ENCODE measurements around the gene CEP164. TPM values are rescaled to one million over a fixed set of nuclear protein-coding genes. Genes with fewer than 3 reads are reported as not detected.

The CEP164 gene
- total and polyA plus RNA-seq, 9 of the 15 experiments (the other 6 are each of a cell fraction or from before 2014, with no cell fraction given) = 2.1 to 16.5 (median 10.4) TPM

GRCh38 chr11:117282956-117283355 is 44.7 kb upstream of the CEP164 start (continued):
- TF ChIP-seq RBM17 (IDR thresholded peaks at IDR 0.05; ENCODE audit: borderline replicate concordance, low read depth, low read length) = no peak
- TF ChIP-seq DLX4 (CRISPR knock-in tag; IDR thresholded peaks at IDR 0.05) = no peak

GRCh38 chr11:117284053-117284452 is 43.6 kb upstream of the CEP164 start:
- POLR2A ChIA-PET = no interaction called here
- no TSS peak for BruUV-seq (replicated peaks)
- FAIRE-seq (no peak), DNase-seq (ENCODE audit: extremely low read depth in 1 of 4, low spot score in 3 of 4) (no peak), ATAC-seq (no peak)
- 67% methylated on average over 2 of the region's 2 CpGs for WGBS (ENCODE audit: insufficient coverage, low coverage, missing lambda C conversion rate)
- Histone ChIP-seq H2AFZ (ENCODE audit: low read depth, low read length) (no peak overlapping the region), H3K9me1 (ENCODE audit: control insufficient read depth, insufficient read depth, low read length) (no peaks in the 10 kb centered on the region), H3K27ac (ENCODE audit: extremely low read depth, low read depth, low read length) (no peak overlapping the region), H3K9ac (ENCODE audit: insufficient read depth in 1 of 2, low read depth in 2 of 2, low read length in 2 of 2) (no peak overlapping the region), H3K79me2 (ENCODE audit: control insufficient read depth, insufficient read depth, low read length) (no peaks in the 10 kb centered on the region), H4K20me1 (replicated peaks; ENCODE audit: control insufficient read depth, insufficient read depth, low read length) (peaks cover 3% of the 10 kb centered on the region; the same call in 1 of the 2 replicates), H3K4me1 (replicated peaks in 1 of 2; ENCODE audit: control insufficient read depth in 2 of 2, insufficient read depth in 2 of 2, low read length in 2 of 2) (peaks cover 0 to 5% of the 10 kb centered on the region in 2 experiments; a peak in 3 of 5 replicates), H3K4me3 (no peak overlapping the region), H3K9me3 (replicated peaks; ENCODE audit: control insufficient read depth, insufficient read depth, low read depth, low read length) (no peaks in the 10 kb centered on the region), H3K4me2 (ENCODE audit: insufficient read depth, low read length) (no peak overlapping the region), H3K27me3 (ENCODE audit: control insufficient read depth in 2 of 2, insufficient read depth in 2 of 2, low read length in 2 of 2) (no peaks in the 10 kb centered on the region), H3K36me3 (ENCODE audit: control insufficient read depth, insufficient read depth, low read length) (peaks cover 59% of the 10 kb centered on the region)
- in situ Hi-C loops (cut with MboI) (no loop called here), intact Hi-C loops (cut with micrococcal nuclease) (no loop called here)
- TF ChIP-seq ZNF764 (CRISPR knock-in tag; IDR thresholded peaks at IDR 0.05; ENCODE audit: low read depth) (no peak), POLR3G (IDR thresholded peaks at IDR 0.05; ENCODE audit: extremely low read depth, insufficient read length, insufficient replicate concordance) (no peak), MLX (CRISPR knock-in tag; conservative IDR thresholded peaks at IDR 0.05) (no peak), YY1 (IDR thresholded peaks at IDR 0.05; ENCODE audit: borderline replicate concordance in 1 of 3, control insufficient read depth in 1 of 3, extremely low read depth in 1 of 3, insufficient read depth in 3 of 3, insufficient read length in 1 of 3, insufficient replicate concordance in 2 of 3, low read depth in 1 of 3, low read length in 2 of 3) (no peak)
- CTCF ChIA-PET (ENCODE audit: low intra/inter-chr PET ratio) = no interaction called here
